OCI-LY3 (cell line): ENCODE results near the gene ATG7.

Source experiments
- EZH2phosphoT487 ChIP-seq: fragments of 200-600 bp; shearing (Covaris generic); IDR thresholded peaks from 2 replicates; pipeline ENCODE4 v1.6.1; 2018; ENCODE audit warnings: antibody characterized with exemption, mixed run types, low read depth
- TF ChIP-seq, protein P1 (sequence below): fragments of 200-600, 300-600 bp; sonication (generic); IDR thresholded peaks from 2 replicates; pipeline ENCODE4 v1.5.1; 2014; ENCODE audit warnings: antibody characterized with exemption, low read length, low read depth

DNA sequence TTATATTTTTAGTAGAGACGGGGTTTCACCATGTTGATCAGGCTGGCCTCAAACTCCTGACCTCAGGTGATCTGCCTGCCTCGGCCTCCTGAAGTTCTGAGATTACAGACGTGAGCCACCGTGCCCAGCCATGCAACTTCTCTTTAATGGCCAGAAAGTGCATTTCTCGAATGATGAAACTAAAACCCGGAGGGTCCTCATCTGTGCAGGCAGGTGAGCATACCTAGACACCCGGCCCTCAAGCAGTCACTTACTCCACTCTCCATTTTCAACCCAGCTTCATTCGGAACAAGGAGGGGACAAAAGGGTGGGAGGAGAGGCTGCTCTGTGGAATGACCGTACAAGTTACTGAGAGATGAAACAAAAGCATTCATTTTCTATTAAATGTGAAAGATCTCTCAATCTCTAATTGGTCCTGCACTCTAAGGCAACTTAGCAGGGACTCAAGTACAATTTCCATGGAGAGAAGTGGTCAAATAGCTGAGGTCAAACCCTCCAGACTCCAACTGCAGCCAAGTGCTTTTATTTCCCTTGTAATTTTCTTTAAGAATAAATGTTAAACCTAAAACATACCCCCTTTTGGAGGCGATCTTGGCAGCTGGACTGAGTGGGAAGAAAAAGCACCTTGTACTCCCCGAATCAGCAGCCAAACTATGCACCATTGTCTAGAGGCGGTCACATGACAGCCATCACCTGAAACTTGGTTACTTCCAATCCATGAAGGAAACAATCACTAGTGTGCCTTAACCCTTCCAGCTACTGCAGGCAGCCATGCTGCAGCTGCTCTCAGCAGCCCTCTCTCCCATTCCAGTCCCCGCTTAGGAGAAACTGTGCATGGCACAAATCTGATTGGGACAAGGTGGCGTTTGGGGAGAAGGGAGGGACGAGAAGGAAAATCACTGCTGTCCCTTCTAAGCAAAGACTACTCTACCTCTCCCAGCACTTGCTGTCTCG, 309.3 kb downstream of the ATG7 start:
- TF ChIP-seq, protein P1, sequence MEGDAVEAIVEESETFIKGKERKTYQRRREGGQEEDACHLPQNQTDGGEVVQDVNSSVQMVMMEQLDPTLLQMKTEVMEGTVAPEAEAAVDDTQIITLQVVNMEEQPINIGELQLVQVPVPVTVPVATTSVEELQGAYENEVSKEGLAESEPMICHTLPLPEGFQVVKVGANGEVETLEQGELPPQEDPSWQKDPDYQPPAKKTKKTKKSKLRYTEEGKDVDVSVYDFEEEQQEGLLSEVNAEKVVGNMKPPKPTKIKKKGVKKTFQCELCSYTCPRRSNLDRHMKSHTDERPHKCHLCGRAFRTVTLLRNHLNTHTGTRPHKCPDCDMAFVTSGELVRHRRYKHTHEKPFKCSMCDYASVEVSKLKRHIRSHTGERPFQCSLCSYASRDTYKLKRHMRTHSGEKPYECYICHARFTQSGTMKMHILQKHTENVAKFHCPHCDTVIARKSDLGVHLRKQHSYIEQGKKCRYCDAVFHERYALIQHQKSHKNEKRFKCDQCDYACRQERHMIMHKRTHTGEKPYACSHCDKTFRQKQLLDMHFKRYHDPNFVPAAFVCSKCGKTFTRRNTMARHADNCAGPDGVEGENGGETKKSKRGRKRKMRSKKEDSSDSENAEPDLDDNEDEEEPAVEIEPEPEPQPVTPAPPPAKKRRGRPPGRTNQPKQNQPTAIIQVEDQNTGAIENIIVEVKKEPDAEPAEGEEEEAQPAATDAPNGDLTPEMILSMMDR = no peak
- no peak for TF ChIP-seq EZH2phosphoT487
